GM12874 (cell line): ENCODE data around the gene UHRF1.

Source experiments
- TF ChIP-seq, protein P1 (sequence below): IDR thresholded peaks from 2 replicates; pipeline ENCODE4 v1.5.1; 2011; ENCODE audit warnings: low read depth, mild to moderate bottlenecking, control low read depth, low read length, moderate library complexity; ENCODE audit not compliant: insufficient read depth

UHRF1 gene

DNA sequence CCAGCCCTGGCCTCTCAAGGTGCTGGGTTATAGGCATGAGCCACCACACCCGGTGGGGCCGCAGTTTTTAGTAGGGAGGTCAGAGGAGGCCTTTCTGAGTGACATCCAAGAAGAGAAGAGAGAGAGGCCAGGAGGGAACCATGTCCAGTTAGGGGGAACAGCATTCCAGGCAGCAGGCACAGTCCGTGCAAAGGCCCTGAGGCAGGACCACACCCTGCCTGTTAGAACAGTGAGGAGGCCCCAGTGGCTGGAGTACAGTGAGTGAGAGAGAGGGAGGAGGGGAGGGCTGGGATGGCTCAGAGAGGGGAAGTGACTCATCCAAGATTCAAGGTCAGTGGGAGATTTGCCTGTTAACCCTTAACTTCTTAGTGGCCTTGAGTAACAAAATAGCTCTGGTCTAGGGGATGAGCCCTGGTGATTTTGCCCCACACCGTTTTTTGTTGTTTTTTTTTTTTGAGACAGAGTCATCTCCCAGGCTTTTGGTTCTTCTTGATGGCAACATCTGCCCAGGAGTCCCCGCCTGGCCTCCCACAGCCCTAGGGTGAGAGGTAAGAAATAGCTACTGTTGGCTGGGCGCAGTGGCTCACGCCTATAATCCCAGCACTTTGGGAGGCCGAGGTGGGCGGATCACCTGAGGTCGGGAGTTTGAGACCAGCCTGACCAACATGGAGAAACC, 39.1 kb upstream of the UHRF1 start:
- TF ChIP-seq, protein P1, sequence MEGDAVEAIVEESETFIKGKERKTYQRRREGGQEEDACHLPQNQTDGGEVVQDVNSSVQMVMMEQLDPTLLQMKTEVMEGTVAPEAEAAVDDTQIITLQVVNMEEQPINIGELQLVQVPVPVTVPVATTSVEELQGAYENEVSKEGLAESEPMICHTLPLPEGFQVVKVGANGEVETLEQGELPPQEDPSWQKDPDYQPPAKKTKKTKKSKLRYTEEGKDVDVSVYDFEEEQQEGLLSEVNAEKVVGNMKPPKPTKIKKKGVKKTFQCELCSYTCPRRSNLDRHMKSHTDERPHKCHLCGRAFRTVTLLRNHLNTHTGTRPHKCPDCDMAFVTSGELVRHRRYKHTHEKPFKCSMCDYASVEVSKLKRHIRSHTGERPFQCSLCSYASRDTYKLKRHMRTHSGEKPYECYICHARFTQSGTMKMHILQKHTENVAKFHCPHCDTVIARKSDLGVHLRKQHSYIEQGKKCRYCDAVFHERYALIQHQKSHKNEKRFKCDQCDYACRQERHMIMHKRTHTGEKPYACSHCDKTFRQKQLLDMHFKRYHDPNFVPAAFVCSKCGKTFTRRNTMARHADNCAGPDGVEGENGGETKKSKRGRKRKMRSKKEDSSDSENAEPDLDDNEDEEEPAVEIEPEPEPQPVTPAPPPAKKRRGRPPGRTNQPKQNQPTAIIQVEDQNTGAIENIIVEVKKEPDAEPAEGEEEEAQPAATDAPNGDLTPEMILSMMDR = no peak

DNA sequence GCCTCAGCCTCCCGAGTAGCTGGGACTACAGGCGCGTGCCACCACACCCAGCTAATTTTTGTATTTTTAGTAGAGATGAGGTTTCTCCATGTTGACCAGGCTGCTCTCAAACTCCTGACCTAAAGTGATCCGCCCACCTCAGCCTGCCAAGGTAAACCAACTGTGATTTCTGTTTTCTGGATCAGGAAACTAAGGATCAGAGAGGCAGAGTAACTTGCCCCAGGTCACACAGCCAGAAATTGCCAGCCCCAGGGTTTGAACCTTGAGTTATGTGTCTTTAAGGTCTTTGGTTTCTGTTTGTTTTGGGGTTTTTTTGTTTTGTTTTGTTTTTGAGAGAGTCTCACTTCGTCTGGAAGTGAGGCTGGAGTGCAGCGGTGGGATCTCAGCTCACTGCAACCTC, 37.6 kb upstream of the UHRF1 start:
- TF ChIP-seq, protein P1 = no peak

DNA sequence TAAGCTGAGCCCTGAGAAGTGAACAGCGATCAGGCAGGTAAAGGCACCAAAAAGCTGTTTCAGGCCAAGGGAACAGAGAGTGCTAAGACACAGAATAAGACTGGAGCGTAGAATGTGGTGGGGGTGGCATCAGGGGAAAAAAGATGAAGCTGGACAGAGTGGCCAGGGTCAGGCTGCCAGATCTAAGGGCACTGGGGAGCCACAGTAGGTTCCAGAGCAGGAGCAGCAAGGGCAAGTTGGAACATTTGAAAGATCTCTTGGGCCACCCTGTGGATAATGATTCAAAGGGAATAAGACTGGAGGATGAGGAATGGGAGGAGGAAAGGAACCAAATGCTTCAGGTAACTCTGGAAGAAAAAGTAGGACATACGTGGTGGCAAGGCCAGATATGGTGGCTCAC, 35.4 kb upstream of the UHRF1 start:
- TF ChIP-seq, protein P1 = no peak

DNA sequence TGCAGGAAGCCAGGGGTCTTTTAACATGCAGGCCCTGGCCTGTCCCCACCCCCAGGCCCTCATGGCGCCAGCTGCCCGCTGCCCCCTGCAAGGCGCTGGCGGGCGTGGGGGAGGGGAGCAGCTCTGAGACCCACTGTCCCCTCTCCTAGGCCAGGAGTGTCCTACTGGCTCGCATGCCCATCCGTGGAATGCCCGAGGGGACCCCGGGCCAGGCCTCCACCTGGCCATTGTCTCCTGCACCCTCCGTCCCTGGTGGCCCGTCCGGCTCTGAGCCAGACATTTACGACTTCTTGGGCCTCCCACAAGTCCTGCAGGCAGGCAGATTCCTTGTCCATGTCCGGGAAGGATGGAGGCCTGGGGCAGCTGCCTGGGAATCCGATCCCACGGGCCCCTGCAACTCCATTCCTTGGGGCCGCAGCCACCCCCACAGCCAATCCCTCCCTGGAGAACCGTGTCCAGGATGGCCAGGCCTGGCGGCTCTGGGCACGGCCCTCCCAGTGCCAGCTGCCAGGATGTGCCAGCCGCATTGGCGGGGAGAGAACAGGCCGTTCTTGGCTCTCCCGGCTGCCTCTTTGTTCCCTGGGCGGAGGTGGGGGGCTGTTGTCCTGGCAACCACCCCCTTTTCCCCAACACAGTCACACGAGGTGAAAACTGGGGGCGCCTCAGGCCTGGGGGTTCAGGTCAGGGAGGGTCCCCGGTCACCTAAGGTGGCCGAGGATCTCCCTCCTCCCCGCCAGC, 31.4 kb upstream of the UHRF1 start:
- TF ChIP-seq, protein P1 = no peak

DNA sequence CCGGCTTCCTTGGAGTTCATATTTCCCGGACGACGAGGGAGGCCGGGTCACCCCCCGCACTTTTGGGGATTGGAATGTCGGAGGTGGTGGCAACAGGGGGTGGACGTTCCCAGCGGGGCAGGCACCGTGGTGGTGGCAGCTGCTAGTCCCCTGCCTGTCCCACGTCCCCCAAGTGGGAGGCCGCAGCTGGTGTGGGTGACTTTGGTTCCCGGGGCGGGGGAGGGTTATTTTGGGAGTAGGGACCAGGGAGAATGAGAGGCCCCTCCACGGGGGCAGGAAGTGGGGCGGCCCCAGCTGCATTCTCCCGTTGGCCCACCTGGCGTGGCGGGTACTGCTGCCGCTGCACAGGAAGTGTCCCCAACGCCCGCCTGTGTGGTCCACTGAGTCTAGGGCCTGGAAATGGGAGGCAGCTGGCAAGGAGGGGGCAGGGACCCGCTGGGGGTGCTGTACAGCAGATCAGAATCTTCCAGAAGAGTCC, 30.8 kb upstream of the UHRF1 start:
- TF ChIP-seq, protein P1 = no peak

DNA sequence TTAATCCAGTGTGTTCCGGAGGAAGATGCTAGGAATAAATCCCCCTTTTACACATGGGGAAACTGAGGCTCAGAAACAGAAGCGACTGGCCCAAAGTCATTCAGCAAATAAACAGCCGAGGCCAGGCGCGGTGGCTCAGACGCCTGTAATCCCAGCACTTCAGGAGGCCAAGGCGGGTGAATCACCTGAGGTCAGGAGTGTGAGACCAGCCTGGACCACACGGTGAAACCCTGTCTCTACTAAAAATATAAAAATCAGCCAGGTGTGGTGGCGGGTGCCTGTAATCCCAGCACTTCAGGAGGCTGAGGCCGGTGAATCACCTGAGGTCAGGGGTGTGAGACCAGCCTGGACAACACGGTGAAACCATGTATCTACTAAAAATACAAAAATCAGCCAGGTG, 30.3 kb upstream of the UHRF1 start:
- TF ChIP-seq, protein P1 = no peak

DNA sequence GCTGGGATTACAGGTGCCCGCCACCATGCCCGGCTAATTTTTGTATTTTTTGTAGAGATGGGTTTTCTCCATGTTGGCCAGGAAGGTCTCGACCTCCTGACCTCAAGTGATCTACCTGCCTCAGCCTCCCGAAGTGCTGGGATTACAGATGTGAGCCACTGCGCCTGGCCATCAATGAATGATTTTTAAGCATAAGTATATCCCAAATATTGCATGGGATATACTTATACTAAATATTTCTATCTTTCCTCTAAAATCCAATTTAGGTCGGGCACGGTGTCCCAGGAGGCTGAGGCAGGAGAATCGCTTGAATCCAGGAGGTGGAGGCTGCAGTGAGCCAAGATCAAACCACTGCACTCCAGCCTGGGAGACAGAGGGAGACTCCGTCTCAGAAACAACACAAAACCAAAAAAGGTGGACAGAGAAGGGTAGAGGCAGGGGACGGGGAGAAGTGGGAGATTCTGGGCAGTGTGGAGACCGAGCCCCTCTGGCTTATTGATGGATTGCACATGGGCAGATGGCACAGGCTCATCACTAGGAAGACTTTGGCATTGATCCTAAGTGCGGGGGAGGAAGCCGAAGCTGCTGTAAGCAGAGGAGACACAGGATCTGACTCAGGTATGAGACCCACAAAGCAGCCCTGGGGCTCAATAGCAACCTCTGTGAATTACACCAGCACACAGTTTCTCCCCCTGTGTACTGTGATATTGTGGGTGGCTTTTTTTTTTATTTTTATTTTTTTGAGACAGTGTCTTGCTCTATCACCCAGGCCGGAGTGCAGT, 20.1 kb upstream of the UHRF1 start:
- TF ChIP-seq, protein P1 = no peak
